Measurements from ENCODE around the gene CELF3.

DNA sequence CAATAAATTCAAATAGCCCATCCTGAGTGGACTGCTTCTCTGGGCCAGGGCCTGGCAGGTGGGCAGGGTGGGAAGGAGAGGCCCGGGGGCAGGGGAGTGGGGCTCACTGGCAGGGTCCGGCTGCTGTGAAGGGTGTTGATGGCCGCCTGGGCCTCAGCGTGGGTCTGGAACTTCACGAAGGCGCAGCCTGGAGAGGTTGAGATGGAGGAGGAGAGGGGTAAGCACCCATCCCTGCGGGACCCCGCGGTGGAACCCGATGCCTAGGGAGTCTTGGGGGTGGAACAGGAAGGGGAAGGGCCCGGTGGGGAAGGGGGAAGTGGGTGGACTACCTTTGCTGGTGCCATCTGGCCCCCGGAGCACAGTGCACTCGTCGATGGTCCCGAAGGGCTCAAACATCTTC is 7.7 kb downstream of the CELF3 start:
- no peak for TF ChIP-seq POLR2A (IDR thresholded peaks at IDR 0.05)
- TF ChIP-seq, protein P1, sequence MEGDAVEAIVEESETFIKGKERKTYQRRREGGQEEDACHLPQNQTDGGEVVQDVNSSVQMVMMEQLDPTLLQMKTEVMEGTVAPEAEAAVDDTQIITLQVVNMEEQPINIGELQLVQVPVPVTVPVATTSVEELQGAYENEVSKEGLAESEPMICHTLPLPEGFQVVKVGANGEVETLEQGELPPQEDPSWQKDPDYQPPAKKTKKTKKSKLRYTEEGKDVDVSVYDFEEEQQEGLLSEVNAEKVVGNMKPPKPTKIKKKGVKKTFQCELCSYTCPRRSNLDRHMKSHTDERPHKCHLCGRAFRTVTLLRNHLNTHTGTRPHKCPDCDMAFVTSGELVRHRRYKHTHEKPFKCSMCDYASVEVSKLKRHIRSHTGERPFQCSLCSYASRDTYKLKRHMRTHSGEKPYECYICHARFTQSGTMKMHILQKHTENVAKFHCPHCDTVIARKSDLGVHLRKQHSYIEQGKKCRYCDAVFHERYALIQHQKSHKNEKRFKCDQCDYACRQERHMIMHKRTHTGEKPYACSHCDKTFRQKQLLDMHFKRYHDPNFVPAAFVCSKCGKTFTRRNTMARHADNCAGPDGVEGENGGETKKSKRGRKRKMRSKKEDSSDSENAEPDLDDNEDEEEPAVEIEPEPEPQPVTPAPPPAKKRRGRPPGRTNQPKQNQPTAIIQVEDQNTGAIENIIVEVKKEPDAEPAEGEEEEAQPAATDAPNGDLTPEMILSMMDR (IDR thresholded peaks at IDR 0.05), result no peak

All from heart left ventricle (tissue), 13 donors.